ENCODE data around the gene MMS19.
A peak's percentile ranks its signal among the peaks of the same experiment; 100 is the strongest.

Gene MMS19

GRCh38 chr10:97525086-97525485 is 26.9 kb upstream of the MMS19 start:
- DNase-seq = no peak

GRCh38 chr10:97522937-97523336 is 24.7 kb upstream of the MMS19 start:
- DNase-seq = no peak

GRCh38 chr10:97522071-97522470 is 23.8 kb upstream of the MMS19 start:
- no peak for DNase-seq

GRCh38 chr10:97520978-97521761 is 22.9 kb upstream of the MMS19 start:
- no peak for DNase-seq

GRCh38 chr10:97520520-97520919 is 22.3 kb upstream of the MMS19 start:
- DNase-seq = no peak

- DNase-seq = no peak
These were observed 21.1 kb upstream of the MMS19 start for GRCh38 chr10:97519342-97519741.

- DNase-seq = peak; percentile 36
These were observed 20.2 kb upstream of the MMS19 start for GRCh38 chr10:97518301-97519043.

- no peak for DNase-seq
These were observed 19.6 kb upstream of the MMS19 start for GRCh38 chr10:97517778-97518300.

- no peak for DNase-seq
These were observed 19.0 kb upstream of the MMS19 start for GRCh38 chr10:97517096-97517750.

- no peak for DNase-seq
These were observed 17.2 kb upstream of the MMS19 start for GRCh38 chr10:97515271-97515978.

- no peak for DNase-seq
These were observed 16.1 kb upstream of the MMS19 start for GRCh38 chr10:97514344-97514743.

- DNase-seq = no peak
These were observed 14.8 kb upstream of the MMS19 start for GRCh38 chr10:97512993-97513392.

- DNase-seq = no peak
These were observed 13.7 kb upstream of the MMS19 start for GRCh38 chr10:97511711-97512440.

GRCh38 chr10:97510686-97511085 is 12.5 kb upstream of the MMS19 start:
- no peak for DNase-seq

- DNase-seq = no peak
These were observed 11.0 kb upstream of the MMS19 start for GRCh38 chr10:97509120-97509680.

- peak; percentile 31 for DNase-seq
These were observed 10.1 kb upstream of the MMS19 start for GRCh38 chr10:97508342-97508741.

GRCh38 chr10:97506199-97506991 is 8.2 kb upstream of the MMS19 start:
- no peak for DNase-seq

GRCh38 chr10:97505152-97505551 is 6.9 kb upstream of the MMS19 start:
- DNase-seq = no peak

GRCh38 chr10:97503406-97503805 is 5.2 kb upstream of the MMS19 start:
- no peak for DNase-seq

- no peak for DNase-seq
These were observed 4.7 kb upstream of the MMS19 start for GRCh38 chr10:97502916-97503315.

- DNase-seq = no peak
These were observed 2.0 kb upstream of the MMS19 start for GRCh38 chr10:97500297-97500575.

All from fibroblast of skin of right quadriceps (primary cell).